Measurements from ENCODE around the gene GINM1. TPM values are rescaled to one million over a fixed set of nuclear protein-coding genes. Genes with fewer than 3 reads are reported as not detected.

GINM1 gene
- total and polyA plus RNA-seq, 9 of the 15 experiments (the other 6 are each of a cell fraction or from before 2014, with no cell fraction given) = 5.0 to 19.3 (median 14.2) TPM

- TF ChIP-seq, protein P1, sequence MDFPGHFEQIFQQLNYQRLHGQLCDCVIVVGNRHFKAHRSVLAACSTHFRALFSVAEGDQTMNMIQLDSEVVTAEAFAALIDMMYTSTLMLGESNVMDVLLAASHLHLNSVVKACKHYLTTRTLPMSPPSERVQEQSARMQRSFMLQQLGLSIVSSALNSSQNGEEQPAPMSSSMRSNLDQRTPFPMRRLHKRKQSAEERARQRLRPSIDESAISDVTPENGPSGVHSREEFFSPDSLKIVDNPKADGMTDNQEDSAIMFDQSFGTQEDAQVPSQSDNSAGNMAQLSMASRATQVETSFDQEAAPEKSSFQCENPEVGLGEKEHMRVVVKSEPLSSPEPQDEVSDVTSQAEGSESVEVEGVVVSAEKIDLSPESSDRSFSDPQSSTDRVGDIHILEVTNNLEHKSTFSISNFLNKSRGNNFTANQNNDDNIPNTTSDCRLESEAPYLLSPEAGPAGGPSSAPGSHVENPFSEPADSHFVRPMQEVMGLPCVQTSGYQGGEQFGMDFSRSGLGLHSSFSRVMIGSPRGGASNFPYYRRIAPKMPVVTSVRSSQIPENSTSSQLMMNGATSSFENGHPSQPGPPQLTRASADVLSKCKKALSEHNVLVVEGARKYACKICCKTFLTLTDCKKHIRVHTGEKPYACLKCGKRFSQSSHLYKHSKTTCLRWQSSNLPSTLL (IDR thresholded peaks at IDR 0.05) = no peak
- TF ChIP-seq, protein P2, sequence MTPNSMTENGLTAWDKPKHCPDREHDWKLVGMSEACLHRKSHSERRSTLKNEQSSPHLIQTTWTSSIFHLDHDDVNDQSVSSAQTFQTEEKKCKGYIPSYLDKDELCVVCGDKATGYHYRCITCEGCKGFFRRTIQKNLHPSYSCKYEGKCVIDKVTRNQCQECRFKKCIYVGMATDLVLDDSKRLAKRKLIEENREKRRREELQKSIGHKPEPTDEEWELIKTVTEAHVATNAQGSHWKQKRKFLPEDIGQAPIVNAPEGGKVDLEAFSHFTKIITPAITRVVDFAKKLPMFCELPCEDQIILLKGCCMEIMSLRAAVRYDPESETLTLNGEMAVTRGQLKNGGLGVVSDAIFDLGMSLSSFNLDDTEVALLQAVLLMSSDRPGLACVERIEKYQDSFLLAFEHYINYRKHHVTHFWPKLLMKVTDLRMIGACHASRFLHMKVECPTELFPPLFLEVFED (CRISPR knock-in tag; conservative IDR thresholded peaks at IDR 0.05) = no peak
- TF ChIP-seq ZNF274 (IDR thresholded peaks at IDR 0.05; ENCODE audit: borderline replicate concordance, low read depth, low read length) (no peak), ZKSCAN3 (CRISPR knock-in tag; IDR thresholded peaks at IDR 0.05) (no peak), HNRNPLL (IDR thresholded peaks at IDR 0.05; ENCODE audit: low read depth, low read length, poor library complexity, severe bottlenecking) (peak; percentile 26), MAFK (IDR thresholded peaks at IDR 0.05; ENCODE audit: low read length) (no peak), DDX20 (tag; IDR thresholded peaks at IDR 0.05; ENCODE audit: low read depth) (no peak), MLX (CRISPR knock-in tag; conservative IDR thresholded peaks at IDR 0.05) (0 out of 4 replicates have a peak, but pooled peaks of 1 of the 2 experiments have one; percentile 72), ZBTB11 (CRISPR knock-in tag; IDR thresholded peaks at IDR 0.05) (peak in 1 of 3 experiments; percentile 38; a peak in 1 of 6 replicates), ZNF551 (CRISPR knock-in tag; IDR thresholded peaks at IDR 0.05) (no peak), ARID4B (CRISPR knock-in tag; IDR thresholded peaks at IDR 0.05) (peak; percentile 74), ZNF778 (CRISPR knock-in tag; IDR thresholded peaks at IDR 0.05) (no peak), TCF3 (CRISPR knock-in tag; IDR thresholded peaks at IDR 0.05) (peak; percentile 26; the same call in 1 of the 2 replicates), MCM7 (IDR thresholded peaks at IDR 0.05) (no peak)
Observed at GRCh38 chr6:149566410-149567193, 427 bp downstream of the GINM1 start (continued).

Measured in K562 (cell line).